ENCODE measurements around the gene PEX11G. TPM values are rescaled to one million over a fixed set of nuclear protein-coding genes. Genes with fewer than 3 reads are reported as not detected.

The PEX11G gene
- total and polyA plus RNA-seq, 9 donors = 0.40 to 6.0 (median 3.7) TPM

DNA sequence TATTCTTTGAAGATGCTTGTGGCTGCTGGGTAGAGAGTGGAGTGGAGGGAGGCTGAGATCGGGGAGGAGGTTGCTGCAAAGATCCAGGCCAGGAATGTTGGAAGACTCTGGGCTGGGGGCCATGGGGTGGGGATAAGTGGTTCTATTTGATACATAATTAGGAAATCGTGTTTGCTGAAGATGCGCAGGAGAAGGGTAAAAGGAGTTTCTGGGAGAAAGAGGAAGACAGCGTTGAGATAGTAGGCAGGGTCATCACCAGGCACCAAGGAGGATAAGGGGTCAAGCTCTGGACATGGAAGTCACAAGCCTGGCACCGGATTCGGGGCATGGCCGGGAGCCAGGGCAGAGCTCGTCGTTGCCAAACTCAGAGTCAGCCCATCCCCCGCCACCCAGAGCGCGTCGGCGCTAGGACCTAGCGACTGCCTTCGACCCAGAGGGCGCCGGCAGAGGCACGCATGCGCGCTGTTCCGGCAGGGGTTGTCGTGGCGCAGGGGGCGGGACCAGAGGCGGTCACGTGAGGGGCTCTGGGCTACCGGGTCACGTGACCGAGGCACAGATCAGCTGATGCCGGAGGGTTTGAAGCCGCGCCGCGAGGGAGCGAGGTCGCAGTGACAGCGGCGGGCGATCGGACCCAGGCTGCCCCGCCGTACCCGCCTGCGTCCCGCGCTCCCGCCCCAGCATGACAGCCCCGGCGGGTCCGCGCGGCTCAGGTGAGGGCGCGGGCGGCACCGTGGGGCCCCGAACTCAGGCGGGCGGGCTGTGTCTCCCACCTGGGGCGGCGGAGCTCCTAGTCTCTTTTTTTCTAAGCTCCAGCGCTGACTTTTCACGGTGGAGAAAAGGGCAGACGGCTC is 33.5 kb upstream of the PEX11G start, which contains the start of gene MCOLN1:
TSS of gene MCOLN1 (plus strand) at position 553 of the 851 bp plus-strand sequence. CDS start at position 680, 127 bp downstream.
- H3K27ac ChIP-seq = peak within 1 kb of the TSS in 1 of 2 donors; percentile 51
- H3K36me3 ChIP-seq = no peaks in the 10 kb centered on the region
- 0 to 2% (median 1%) methylated on average over 31 to 65 of the region's 65 CpGs for WGBS, 3 donors
- DNase-seq = peak; percentile 99 to 100 (median 100)
- intact Hi-C loops (cut with DNase I) = loop anchor here in 1 of 4 donors (10.0 kb wide), 1 partner anchor 127 kb away; no protein-coding TSS in a partner anchor
- no peaks in the 10 kb centered on the region for H3K9me3 ChIP-seq
- H3K27me3 ChIP-seq = no peaks in the 10 kb centered on the region
- TF ChIP-seq EP300 (IDR thresholded peaks at IDR 0.05) = no peak
- peak in 1 of 3 donors; percentile 29 for TF ChIP-seq CTCF (IDR thresholded peaks at IDR 0.05)
- peak; percentile 38 for TF ChIP-seq POLR2A (IDR thresholded peaks at IDR 0.05)
- H3K4me1 ChIP-seq (ENCODE audit: insufficient read depth) = peaks cover 12% of the 10 kb centered on the region
- peak within 1 kb of the TSS; percentile 63 for H3K4me3 ChIP-seq

- no peak for DNase-seq
Observed at GRCh38 chr19:7521551-7522071, 32.8 kb upstream of the PEX11G start.

GRCh38 chr19:7520131-7521051 is 31.6 kb upstream of the PEX11G start:
- intact Hi-C loops (cut with DNase I) = loop anchor here in 1 of 4 donors (10.0 kb wide), 1 partner anchor 126 kb away; no protein-coding TSS in a partner anchor
- Histone ChIP-seq H3K9me3 (no peaks in the 10 kb centered on the region), H3K27me3 (no peaks in the 10 kb centered on the region), H3K4me1 (ENCODE audit: insufficient read depth) (peaks cover 16% of the 10 kb centered on the region), H3K4me3 (no peak overlapping the region), H3K36me3 (no peaks in the 10 kb centered on the region), H3K27ac (no peak overlapping the region)
- DNase-seq = peak in 3 of 5 donors; percentile 42 to 61 (median 43)
- WGBS, 3 donors = 73 to 82% (median 77%) methylated on average over 49 to 51 of the region's 51 CpGs
- no peak for TF ChIP-seq EP300 (IDR thresholded peaks at IDR 0.05)
- no peak for TF ChIP-seq POLR2A (IDR thresholded peaks at IDR 0.05)
- no peak for TF ChIP-seq CTCF (IDR thresholded peaks at IDR 0.05)

More at GRCh38 chr19:7521551-7522071, 32.8 kb upstream of the PEX11G start:
- 30 to 35% (median 31%) methylated on average over 10 of the region's 10 CpGs for WGBS, 3 donors
- intact Hi-C loops (cut with DNase I) = loop anchor here in 1 of 4 donors (10.0 kb wide), 1 partner anchor 127 kb away; no protein-coding TSS in a partner anchor
- H3K27ac ChIP-seq = peak overlapping the region in 1 of 2 donors; percentile 51
- no peak overlapping the region for H3K4me3 ChIP-seq
- peaks cover 16% of the 10 kb centered on the region for H3K4me1 ChIP-seq (ENCODE audit: insufficient read depth)
- no peak for TF ChIP-seq POLR2A (IDR thresholded peaks at IDR 0.05)
- TF ChIP-seq EP300 (IDR thresholded peaks at IDR 0.05) = no peak
- no peak for TF ChIP-seq CTCF (IDR thresholded peaks at IDR 0.05)
- no peaks in the 10 kb centered on the region for H3K9me3 ChIP-seq
- no peaks in the 10 kb centered on the region for H3K36me3 ChIP-seq
- H3K27me3 ChIP-seq = no peaks in the 10 kb centered on the region
